GM18868 (cell line): Measurements from ENCODE around the gene SLC7A6.
A peak's percentile ranks its signal among the peaks of the same experiment; 100 is the strongest.
"Not testable (repeated sequence)": the region's sequence is repeated elsewhere in the genome, so short reads cannot be mapped to it uniquely, and the experiment has no call there.

Experiments used
- ATAC-seq: cut with Tn5 transposase; IDR thresholded peaks from one replicate; pipeline ENCODE4 v1.9.1; 2021; ENCODE audit warnings: mild to moderate bottlenecking, moderate library complexity; ENCODE audit not compliant: unreplicated experiment

The SLC7A6 gene

GRCh38 chr16:68281368-68282063 lies 17.2 kb downstream of the SLC7A6 start:
- no peak for ATAC-seq

GRCh38 chr16:68282064-68282452 lies 17.7 kb downstream of the SLC7A6 start:
- ATAC-seq, result no peak

- ATAC-seq, result no peak
Measured at GRCh38 chr16:68283346-68283745, 19.0 kb downstream of the SLC7A6 start.

GRCh38 chr16:68283801-68284598 lies 19.7 kb downstream of the SLC7A6 start:
- no peak for ATAC-seq

GRCh38 chr16:68284847-68285246 lies 20.5 kb downstream of the SLC7A6 start:
- ATAC-seq, result peak; percentile 49

- no peak for ATAC-seq
Measured at GRCh38 chr16:68285683-68286082, 21.4 kb downstream of the SLC7A6 start.

GRCh38 chr16:68286153-68287074 lies 22.1 kb downstream of the SLC7A6 start:
- ATAC-seq, result no peak

GRCh38 chr16:68287276-68288251 lies 23.2 kb downstream of the SLC7A6 start:
- no peak for ATAC-seq

GRCh38 chr16:68288252-68288650 lies 23.9 kb downstream of the SLC7A6 start:
- no peak for ATAC-seq

- ATAC-seq, result not testable (repeated sequence)
Measured at GRCh38 chr16:68288796-68289195, 24.5 kb downstream of the SLC7A6 start.

GRCh38 chr16:68289202-68289601 lies 24.9 kb downstream of the SLC7A6 start:
- no peak for ATAC-seq

GRCh38 chr16:68289621-68290329 lies 25.4 kb downstream of the SLC7A6 start:
- ATAC-seq, result peak; percentile 89

- ATAC-seq, result no peak
Measured at GRCh38 chr16:68290450-68290849, 26.1 kb downstream of the SLC7A6 start.

- no peak for ATAC-seq
Measured at GRCh38 chr16:68291227-68291626, 26.9 kb downstream of the SLC7A6 start.

GRCh38 chr16:68292425-68292824 lies 28.1 kb downstream of the SLC7A6 start:
- ATAC-seq, result no peak

- no peak for ATAC-seq
Measured at GRCh38 chr16:68296291-68296690, 32.0 kb downstream of the SLC7A6 start.

- no peak for ATAC-seq
Measured at GRCh38 chr16:68296693-68297092, 32.4 kb downstream of the SLC7A6 start.

GRCh38 chr16:68297908-68298307 lies 33.6 kb downstream of the SLC7A6 start:
- ATAC-seq, result no peak

GRCh38 chr16:68298312-68298711 lies 34.0 kb downstream of the SLC7A6 start:
- ATAC-seq, result no peak
